ENCODE measurements around the gene OSBPL6.

Gene OSBPL6

DNA sequence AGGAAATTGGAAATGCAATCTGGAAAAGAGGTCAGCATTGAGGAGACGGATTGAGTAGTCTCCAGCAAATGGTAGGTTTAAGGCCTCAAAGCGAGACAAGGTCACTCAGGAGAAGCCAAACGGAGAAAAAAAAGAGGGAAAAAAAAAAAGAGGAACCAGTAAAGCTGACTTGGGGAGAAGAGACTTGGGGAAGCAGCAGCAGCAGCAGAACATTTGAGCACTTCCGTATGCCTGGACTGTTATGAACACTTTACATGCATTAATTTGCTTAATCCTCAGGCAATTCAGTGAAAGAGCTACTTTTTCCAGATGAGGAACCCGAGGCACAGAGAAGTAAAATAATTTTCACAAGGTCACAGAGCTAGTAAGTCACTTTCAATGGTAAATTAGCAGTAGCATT, 81.3 kb downstream of the OSBPL6 start:
- DNase-seq: no peak

DNA sequence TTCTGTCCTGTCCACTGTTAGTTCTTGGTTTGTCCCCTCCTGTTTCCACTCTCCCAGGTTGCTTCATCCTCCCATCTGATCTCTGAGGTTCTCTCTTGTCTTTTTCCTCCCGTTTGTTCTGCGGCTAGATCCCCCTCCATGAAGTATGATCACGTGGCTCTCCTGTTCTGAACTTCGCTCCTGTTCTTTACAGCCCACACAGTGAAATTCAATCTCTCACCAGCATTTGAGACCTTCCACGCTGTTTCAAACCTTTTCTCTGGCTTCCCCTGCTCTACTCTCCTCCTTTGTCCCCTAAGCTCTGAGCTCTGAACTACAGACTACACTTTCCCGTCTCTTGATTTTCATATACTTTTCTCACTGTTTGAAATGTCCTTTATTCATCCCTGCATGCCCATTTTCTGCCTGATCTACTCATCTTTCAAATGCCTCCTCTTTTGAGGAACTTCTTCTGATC, 83.5 kb downstream of the OSBPL6 start:
- peak; percentile 29 for DNase-seq

DNA sequence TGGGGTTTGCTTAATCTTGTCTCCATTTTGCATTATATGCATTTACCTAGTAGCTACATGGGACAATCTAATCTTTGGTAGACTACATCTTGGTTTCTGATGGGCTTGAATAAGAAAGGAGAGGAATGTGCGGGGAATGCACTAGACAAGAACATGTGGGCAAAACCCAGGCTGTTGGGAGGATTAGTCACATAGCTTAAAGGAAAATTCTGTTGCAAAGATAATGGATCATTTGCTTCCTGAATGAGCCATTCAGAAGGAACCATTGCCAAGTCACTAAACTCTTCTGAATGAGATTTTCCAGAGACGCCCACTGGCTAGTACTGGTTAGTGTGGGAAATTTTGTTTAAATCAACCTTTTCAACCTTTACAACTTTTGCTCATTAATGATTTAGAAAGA, 84.8 kb downstream of the OSBPL6 start:
- peak; percentile 92 for DNase-seq

GRCh38 chr2:178279636-178280035, 85.3 kb downstream of the OSBPL6 start:
- DNase-seq: no peak

DNA sequence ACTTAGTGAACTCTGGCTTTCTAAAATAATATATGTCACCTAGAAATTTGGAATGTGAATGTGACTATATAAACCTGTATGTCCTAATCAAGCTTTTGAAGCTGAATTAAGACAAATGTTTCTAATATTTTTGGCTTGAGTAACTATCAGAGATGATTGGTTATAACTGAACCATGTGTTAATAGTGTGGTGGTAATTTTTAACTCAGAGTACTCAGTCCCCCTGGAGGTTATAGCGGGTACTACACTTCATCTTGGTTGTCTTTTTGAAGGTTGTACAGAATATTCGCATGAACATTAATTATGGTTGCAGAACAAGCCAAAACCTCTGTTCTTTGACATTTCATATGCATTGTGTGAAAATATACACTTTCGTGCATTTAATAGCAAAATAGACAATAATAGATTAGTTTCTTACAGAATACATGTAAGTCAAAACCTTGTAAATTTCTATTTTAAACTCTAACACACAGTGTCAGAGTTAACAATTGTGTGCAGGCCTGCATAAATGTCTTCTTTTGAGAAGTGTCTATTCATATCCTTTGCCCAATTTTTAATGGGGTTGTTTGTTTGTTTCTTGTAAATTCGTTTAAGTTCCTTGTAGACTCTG, 86.0 kb downstream of the OSBPL6 start:
- DNase-seq: peak; percentile 62

DNA sequence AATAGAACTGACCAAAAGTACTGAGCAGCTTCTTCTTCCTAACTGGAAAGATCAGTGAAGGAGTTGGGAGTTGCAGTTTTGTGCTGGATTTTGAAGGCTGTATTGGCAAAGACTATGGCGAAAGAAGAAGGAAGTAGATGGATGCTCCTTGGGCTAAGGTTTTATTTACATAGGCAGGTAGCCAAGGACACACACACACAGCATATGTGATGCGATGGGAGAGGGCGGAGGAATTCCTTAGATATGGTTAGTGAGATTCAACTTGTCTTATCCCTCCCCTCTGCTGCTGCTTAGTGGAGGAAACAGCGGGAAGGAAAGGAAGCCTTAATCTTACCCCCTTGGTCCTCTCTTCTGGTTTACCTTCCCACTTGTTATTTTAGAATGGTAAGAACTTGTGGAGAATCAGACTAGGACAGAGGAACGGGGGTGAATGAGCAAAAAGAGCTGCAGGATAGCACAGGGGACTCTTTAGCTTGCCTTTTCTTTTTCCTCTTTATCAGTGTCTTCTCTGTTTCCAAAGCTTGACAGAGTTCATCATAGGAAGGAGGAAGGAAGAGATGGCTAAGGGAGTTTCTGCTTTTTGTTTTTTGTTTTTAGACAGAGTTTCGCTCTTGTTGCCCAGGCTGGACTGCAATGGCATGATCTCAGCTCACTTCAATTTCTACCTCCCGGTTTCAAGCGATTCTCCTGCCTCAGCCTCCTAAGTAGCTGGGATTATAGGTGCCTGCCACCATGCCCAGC, 87.9 kb downstream of the OSBPL6 start:
- DNase-seq: peak; percentile 78

DNA sequence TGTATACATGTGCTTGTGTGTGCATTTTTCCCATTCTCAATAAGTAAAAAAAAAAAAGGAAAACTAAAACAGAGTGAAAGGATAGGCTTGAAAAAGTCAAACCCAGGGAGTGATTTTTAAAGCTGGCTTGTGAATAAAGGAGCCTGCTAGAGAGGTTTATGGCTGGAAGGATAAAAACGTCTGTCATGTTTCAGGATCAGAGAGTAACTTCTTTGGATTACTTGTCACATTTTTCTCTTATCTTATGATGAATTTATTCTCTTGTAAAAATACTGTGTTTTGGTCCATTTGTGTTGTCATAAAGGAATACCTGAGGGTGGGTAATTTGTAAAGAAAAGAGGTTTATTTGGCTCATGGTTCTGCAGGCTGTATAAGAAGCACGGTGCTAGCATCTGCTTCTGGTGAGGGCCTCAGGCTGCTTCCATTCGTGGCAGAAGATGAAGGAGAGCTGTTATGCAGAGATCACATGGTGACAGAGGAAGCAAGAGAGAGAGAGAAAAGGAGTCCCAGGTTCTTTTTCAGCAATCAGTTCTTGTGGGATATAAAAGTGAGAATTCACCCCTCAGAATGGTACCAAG, 89.1 kb downstream of the OSBPL6 start:
- DNase-seq: no peak

DNA sequence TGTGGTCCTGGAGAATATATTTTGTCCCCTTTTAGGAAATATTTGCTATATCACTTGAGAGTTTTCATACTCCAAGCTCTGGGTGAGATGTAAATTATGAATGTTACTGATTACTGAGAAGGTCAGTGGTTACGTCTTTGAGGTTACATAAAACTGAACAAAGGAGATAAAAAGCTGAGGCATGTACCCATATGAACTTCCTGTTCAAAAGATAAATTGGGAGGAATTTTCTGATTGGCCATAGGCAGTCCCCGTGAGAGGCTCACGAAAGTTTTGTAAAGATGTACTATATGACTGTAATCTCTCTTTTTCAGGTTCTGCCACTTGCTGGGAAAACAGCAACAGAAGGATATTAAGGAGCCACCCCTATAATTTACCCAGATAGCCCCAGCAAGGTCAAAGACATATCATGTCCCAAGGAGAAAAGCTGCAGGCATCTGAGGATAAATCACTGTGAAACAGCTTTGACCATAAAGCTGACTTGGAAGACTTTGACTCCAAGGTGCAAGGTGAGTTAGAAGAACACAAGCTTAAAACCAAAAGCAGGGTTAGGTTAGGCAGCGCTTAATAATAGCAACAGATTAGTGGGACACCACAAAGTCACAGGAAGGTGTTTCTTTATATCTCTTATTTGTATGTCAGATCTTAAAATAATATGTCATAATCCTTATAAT, 90.4 kb downstream of the OSBPL6 start:
- no peak for DNase-seq

DNA sequence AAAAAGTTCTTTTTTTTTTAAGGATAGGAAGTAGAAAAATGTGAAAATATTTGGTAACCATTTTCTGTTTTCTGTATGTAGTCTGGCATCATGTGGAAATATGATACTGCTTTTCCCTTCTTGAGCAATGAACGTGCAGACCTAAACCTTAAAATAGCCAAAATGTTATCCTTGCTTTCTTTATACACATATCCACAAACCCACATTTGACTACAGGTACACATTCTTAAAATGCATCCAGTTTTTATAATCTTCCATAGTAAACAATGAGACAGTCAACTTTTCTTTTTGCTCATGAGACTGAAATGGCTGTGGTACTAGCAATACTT, 90.9 kb downstream of the OSBPL6 start:
- no peak for DNase-seq

GRCh38 chr2:178286636-178287035, 92.3 kb downstream of the OSBPL6 start:
- DNase-seq: peak; percentile 23

DNA sequence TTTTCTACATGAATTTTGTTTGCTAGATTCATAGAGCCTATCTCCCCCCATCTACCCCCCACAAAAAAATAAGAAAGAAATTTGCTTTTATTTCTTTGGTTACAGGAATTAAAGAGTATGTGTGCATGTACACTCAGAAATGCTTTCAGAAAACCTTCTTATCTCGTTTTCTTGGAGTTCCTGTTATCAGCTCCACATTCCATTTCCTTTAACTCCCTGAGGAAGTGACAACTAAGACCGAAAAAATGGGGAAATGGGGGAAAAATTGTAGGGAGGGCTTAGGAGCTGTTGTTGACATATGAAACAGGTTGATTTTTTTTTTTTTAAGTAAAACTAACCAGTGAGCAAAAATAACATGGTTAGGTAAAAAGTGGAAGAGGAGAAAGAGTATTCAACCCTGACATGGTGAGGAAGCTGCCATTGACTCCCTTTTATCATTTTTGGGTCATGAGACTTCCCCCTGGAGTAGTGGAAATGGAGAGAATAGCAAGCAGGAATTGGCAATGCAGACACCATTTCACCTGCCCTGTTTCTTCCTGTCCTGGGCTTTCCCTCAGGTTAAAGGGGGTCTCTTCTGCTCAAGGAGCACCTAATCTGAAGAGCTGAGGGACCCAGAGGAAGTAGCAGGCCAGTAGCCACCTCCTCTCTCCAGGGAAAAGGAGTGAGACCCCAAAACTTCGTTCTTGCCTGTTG, 93.5 kb downstream of the OSBPL6 start:
- DNase-seq: no peak

DNA sequence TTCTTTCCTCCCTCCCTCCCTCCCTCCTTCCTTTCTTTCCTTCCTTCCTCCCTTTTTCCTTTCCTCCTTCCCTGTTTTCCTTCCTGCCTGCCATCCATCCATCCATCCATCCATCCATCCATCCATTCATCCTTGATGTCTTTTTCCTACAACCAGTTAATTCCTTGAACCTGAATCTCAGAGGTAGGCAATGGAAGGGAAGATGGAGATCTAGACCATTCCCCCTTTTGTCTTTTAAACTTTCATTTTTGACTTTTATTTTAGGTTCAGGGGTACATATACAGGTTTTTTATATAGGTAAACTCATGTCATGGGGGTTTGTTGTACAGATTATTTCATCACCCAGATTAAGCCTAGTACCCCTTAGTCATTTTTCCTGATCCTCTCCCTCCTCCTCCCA, 97.4 kb downstream of the OSBPL6 start:
- DNase-seq: no peak

- no peak for DNase-seq
These were observed 98.3 kb downstream of the OSBPL6 start for GRCh38 chr2:178292586-178292985.

- no peak for DNase-seq
These were observed 100.8 kb downstream of the OSBPL6 start for GRCh38 chr2:178295115-178295514.

GRCh38 chr2:178295906-178296305, 101.6 kb downstream of the OSBPL6 start:
- DNase-seq: no peak

DNA sequence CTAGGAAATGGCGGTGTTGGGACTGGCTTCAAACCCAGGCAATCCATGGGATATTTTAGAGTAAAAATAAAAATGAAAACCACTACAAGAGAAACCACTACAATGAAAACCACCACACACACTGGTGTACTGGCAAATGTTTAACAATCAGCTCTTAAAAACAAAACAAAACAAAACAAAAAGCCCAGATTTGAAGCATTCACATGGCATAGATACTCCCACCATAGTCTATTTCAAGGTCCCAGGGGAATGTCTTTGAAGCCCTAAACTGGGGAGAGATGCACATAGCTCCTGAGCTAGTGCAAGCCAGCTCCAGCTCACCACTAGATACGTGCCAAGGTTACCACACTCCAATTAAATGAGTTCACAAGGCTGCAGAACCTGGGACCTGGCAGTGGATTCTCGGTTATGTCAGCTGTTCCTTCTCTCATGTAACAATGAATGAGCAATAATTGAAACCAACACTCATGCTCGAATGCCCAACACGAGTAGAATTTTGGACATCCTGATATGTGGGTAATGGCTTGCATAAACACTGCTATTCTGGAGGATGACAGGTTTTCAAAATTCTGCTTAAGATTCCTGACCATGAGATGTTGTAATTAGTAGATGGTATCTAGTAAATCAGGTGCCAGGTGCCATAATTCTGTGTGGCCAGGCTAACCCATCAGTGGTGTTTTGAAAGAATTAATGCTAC, 102.2 kb downstream of the OSBPL6 start:
- no peak for DNase-seq

GRCh38 chr2:178297091-178297411, 102.7 kb downstream of the OSBPL6 start:
- DNase-seq: no peak

GRCh38 chr2:178298785-178299212, 104.5 kb downstream of the OSBPL6 start:
- peak; percentile 64 for DNase-seq

DNA sequence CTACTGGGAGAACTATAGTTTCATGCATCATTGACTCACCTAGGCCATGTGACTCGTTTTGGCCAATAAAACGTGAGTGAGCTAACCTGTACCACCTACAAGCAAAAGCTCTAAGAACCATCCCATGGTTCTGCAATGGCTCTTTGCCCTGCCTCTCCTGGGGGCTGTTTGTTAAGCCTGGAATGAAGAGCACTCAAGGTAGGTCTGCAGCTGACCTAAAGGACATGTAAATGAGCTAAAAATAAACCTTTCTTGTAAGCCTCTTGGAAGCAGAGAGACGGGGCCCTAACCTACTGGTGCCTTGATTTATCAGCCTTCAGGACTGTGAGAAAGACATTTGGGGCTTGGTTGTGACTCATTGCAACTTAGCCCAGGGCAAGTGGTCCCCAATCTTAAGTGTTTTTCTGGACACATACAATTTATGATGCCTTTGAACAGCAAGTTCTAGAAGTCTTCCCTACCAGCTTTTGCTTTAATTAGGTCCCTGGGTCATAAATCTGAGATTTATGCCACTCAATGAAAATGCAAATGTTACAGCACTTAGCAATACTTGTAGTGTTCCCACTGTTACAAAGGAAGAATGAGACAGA, 107.4 kb downstream of the OSBPL6 start:
- DNase-seq: no peak

DNA sequence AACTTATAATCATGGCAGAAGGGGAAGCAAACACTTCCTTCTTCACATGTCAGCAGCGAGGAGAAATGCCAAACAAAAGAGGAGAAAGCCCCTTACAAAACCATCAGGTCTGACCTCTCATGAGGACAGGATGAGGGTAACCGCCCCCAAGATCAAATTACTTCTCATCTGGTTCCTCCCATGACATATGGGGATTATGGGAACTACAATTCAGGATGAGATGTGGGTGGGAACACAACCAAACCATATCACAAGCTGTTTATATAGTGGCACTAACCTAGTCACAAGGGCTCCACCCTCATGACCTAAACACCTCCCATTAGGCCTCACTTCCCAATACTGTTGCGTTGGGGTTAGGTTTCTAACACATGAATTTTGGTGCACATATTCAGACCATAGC, 110.0 kb downstream of the OSBPL6 start:
- no peak for DNase-seq

DNA sequence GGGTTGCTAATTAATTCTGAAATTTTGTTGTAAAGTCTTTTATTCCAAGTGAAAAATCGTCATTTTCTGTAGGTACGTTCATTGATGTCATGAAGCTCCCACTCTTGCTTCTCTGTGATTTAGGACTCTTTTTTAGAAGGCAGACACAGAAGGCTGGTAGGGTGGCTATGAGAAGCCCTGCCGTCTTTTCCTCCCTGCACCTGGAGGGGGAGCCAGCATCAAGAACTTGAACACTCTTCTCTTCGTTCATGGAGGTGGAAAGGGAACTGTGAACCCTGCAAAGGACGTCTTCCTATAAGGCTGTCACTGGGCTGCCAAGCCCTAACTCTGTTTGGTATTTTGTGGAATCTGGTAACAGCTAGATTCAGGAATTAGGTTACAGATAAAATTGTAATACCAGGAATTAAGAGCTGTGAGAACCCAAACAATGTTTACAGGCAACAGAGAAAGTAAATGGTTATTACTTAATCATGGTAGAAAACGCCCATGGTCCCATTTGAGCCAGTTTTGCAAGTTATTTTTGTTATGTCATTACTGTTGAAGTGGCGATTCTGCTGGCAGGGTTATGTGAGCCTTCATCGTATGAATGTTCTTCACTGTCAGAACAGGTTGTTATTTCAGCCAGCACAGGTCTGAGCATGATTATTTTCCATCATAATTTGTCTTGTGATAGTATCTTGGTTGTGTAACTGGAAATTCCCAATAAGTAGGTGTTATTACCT, 112.2 kb downstream of the OSBPL6 start:
- peak; percentile 25 for DNase-seq

GRCh38 chr2:178307650-178308049, 113.3 kb downstream of the OSBPL6 start:
- no peak for DNase-seq

Measured in fibroblast of skin of right biceps (primary cell).